ENCODE measurements around the gene STRADB. TPM values are rescaled to one million over a fixed set of nuclear protein-coding genes. Genes with fewer than 3 reads are reported as not detected.

STRADB gene
- total and polyA plus RNA-seq, 2 donors (not counting 3 experiments of a cell fraction or from before 2014, with no cell fraction given) = 6.9 to 16.6 TPM

GRCh38 chr2:201403880-201404279 is 47.7 kb upstream of the STRADB start:
- Histone ChIP-seq H3K4me3 (replicated peaks in 1 of 3; ENCODE audit: insufficient read depth in 1 of 3, low read depth in 1 of 3, low read length in 3 of 3) (no peak overlapping the region), H3K9me1 (replicated peaks; ENCODE audit: control insufficient read depth, extremely low read depth, insufficient read depth, low read length) (no peaks in the 10 kb centered on the region), H3K36me3 (ENCODE audit: control insufficient read depth in 2 of 2, extremely low read depth in 1 of 2, insufficient read depth in 2 of 2, low read length in 2 of 2) (peaks cover 0 to 6% of the 10 kb centered on the region in 2 experiments), H3K79me2 (ENCODE audit: control insufficient read depth, insufficient read depth, low read length) (peaks cover 2% of the 10 kb centered on the region), H3K27ac (ENCODE audit: insufficient read depth, low read depth, low read length) (no peak overlapping the region), H4K20me1 (replicated peaks; ENCODE audit: control insufficient read depth, extremely low read depth, insufficient read depth, low read length) (no peaks in the 10 kb centered on the region), H3K4me1 (ENCODE audit: control insufficient read depth, extremely low read depth, insufficient read depth, low read length) (peaks cover 8% of the 10 kb centered on the region), H3K9me3 (replicated peaks; ENCODE audit: control insufficient read depth, insufficient read depth, low read length) (no peaks in the 10 kb centered on the region), H2AFZ (ENCODE audit: low read depth, low read length) (no peak overlapping the region), H3K27me3 (ENCODE audit: control insufficient read depth in 2 of 2, insufficient read depth in 2 of 2, low read length in 2 of 2) (no peaks in the 10 kb centered on the region), H3K9ac (replicated peaks; ENCODE audit: extremely low read depth, insufficient read depth, low read length) (no peak overlapping the region), H3K4me2 (ENCODE audit: insufficient read depth, low read length) (no peak overlapping the region)
- CTCF ChIA-PET = no interaction called here
- TF ChIP-seq MYC (IDR thresholded peaks at IDR 0.05; ENCODE audit: low read depth, low read length) = no peak
- TF ChIP-seq EZH2 (IDR thresholded peaks at IDR 0.05; ENCODE audit: borderline replicate concordance, low read depth, low read length, severe bottlenecking) = no peak
- no peak for TF ChIP-seq JUN (IDR thresholded peaks at IDR 0.05; ENCODE audit: borderline replicate concordance, insufficient read depth, insufficient read length, low read depth)
- TF ChIP-seq POLR2A (IDR thresholded peaks at IDR 0.05; ENCODE audit: low read depth, low read length) = no peak
- TF ChIP-seq CTCF (IDR thresholded peaks at IDR 0.05; ENCODE audit: extremely low read depth in 1 of 2, insufficient read depth in 1 of 2, low read depth in 1 of 2, low read length in 2 of 2) = no peak
- no peak for TF ChIP-seq MAX (IDR thresholded peaks at IDR 0.05; ENCODE audit: insufficient read depth, insufficient read length)
- no peak for TF ChIP-seq GATA2 (IDR thresholded peaks at IDR 0.05; ENCODE audit: insufficient read depth, insufficient read length, low read depth, low read length)
- no peak for TF ChIP-seq FOS (IDR thresholded peaks at IDR 0.05; ENCODE audit: borderline replicate concordance, insufficient read depth, low read length)
- TF ChIP-seq POLR2AphosphoS5 (IDR thresholded peaks at IDR 0.05; ENCODE audit: insufficient read depth, low read depth, low read length) = no peak
- intact Hi-C loops (cut with micrococcal nuclease) = loop anchor here (1.0 kb wide), 1 partner anchor 47 kb away; the partner anchor contains the start of genes STRADB and TRAK2
- dilution Hi-C loops (cut with MboI; ENCODE audit: extremely low pct_ligation_motif_present, low sequenced_read_pairs) = no loop called here
- DNase-seq (ENCODE audit: low read depth, low spot score) (peak; percentile 66), FAIRE-seq (no peak)
- no TSS peak for BruUV-seq (replicated peaks)
- POLR2A ChIA-PET = no interaction called here

Measured in endothelial cell of umbilical vein (primary cell).